A673 (cell line): ENCODE measurements around the gene FNTB. TPM values are rescaled to one million over a fixed set of nuclear protein-coding genes. Genes with fewer than 3 reads are reported as not detected.

ENCODE experiments used
- BruUV-seq: library from RNA; stranded (reverse); fragments of 400-500 nt; replicated peaks from 2 replicates; lab custom pipeline; 2021; lab: Mats Ljungman, UMichigan
- CTCF ChIA-PET: fragments of 300-600 bp; sonication (Branson Sonifier 250); formaldehyde crosslinking; loops from one replicate; lab custom pipeline; 2022; ENCODE audit warnings: antibody characterized with exemption; lab: Charles Lee
- POLR2A ChIA-PET: fragments of 300-600 bp; sonication (Branson Sonifier 250); formaldehyde crosslinking; loops from one replicate; lab custom pipeline; 2022; ENCODE audit warnings: antibody characterized with exemption; ENCODE audit not compliant: low non-redundant PET; lab: Charles Lee
- DNase-seq: peaks from one replicate; pipeline ENCODE4 v3.0.0-alpha.2; 2015; ENCODE audit warnings: low spot score
- H3K27ac ChIP-seq: fragments of 200-600 bp; sonication (generic); 2 replicates; pipeline ENCODE4 v1.5.1; 2016; ENCODE audit warnings: mixed run types, low read depth, mild to moderate bottlenecking, mixed read lengths, antibody characterized with exemption, low read length; ENCODE audit not compliant: poor library complexity, severe bottlenecking
- H3K27me3 ChIP-seq: fragments of 200-600 bp; sonication (generic); replicated peaks from 2 replicates; pipeline ENCODE4 v1.6.1; 2017; ENCODE audit warnings: mixed run types, low read depth, mild to moderate bottlenecking, mixed read lengths, antibody characterized with exemption, low read length; ENCODE audit not compliant: insufficient read depth, poor library complexity
- H3K36me3 ChIP-seq: fragments of 200-600 bp; sonication (generic); 2 replicates; pipeline ENCODE4 v1.6.1; 2016; ENCODE audit warnings: mixed run types, mild to moderate bottlenecking, mixed read lengths, antibody characterized with exemption, low read length; ENCODE audit not compliant: insufficient read depth, poor library complexity, severe bottlenecking
- H3K4me1 ChIP-seq: fragments of 200-600 bp; sonication (generic); 2 replicates; pipeline ENCODE4 v1.6.1; 2017; ENCODE audit warnings: mixed run types, mild to moderate bottlenecking, mixed read lengths, antibody characterized with exemption, low read length; ENCODE audit not compliant: insufficient read depth, poor library complexity, severe bottlenecking
- H3K4me3 ChIP-seq: fragments of 200-600 bp; sonication (generic); 2 replicates; pipeline ENCODE4 v1.5.1; 2016; ENCODE audit warnings: low read depth, mixed run types, mild to moderate bottlenecking, mixed read lengths, low read length; ENCODE audit not compliant: poor library complexity, severe bottlenecking
- H3K9me3 ChIP-seq: fragments of 200-600 bp; sonication (generic); 2 replicates; pipeline ENCODE4 v1.6.1; 2016; ENCODE audit warnings: mixed run types, low read depth, mild to moderate bottlenecking, mixed read lengths, antibody characterized with exemption, low read length; ENCODE audit not compliant: poor library complexity, severe bottlenecking
- CTCF ChIP-seq: fragments of 300-800, 200-600 bp; sonication (generic); conservative IDR thresholded peaks from 2 replicates; pipeline ENCODE4 v1.5.1; 2017; ENCODE audit warnings: low read depth, mild to moderate bottlenecking, antibody characterized with exemption, low read length, moderate library complexity, mixed read lengths
- EZH2 ChIP-seq: fragments of 200-600 bp; sonication (generic); IDR thresholded peaks from 2 replicates; pipeline ENCODE4 v1.6.1; 2017; ENCODE audit warnings: borderline replicate concordance, low read depth, mild to moderate bottlenecking, mixed read lengths, antibody characterized with exemption, low read length; ENCODE audit not compliant: poor library complexity, severe bottlenecking
- intact Hi-C: fragments of 100-400 bp; cut with micrococcal nuclease; formaldehyde crosslinking; loops from one replicate; pipeline ENCODE4 v1.10.0; 2022; ENCODE audit not compliant: unreplicated experiment
- total RNA-seq: library from RNA; stranded (reverse); gene quantifications from 2 replicates; pipeline ENCODE4 v1.2.3, GENCODE V29; 2021

Gene FNTB
- total RNA-seq, 1 experiment from 2014 or later: 24.0 TPM

GRCh38 chr14:64987438-64987767 lies 708 bp downstream of the FNTB start:
- H3K27me3 ChIP-seq: no peaks in the 10 kb centered on the region
- peaks cover 7% of the 10 kb centered on the region for H3K4me1 ChIP-seq
- POLR2A ChIA-PET: interaction anchor here (0.6 kb wide), 1 partner anchor 14 kb away, joined by 5 read pairs; no protein-coding TSS in a partner anchor
- no peaks in the 10 kb centered on the region for H3K36me3 ChIP-seq
- no TSS peak for BruUV-seq
- DNase-seq: no peak
- CTCF ChIA-PET: no interaction called here
- peak overlapping the region; percentile 76 for H3K27ac ChIP-seq
- no peaks in the 10 kb centered on the region for H3K9me3 ChIP-seq
- H3K4me3 ChIP-seq: peak overlapping the region; percentile 73
- intact Hi-C loops: loop anchor here (5.0 kb wide), 1 partner anchor 75 kb away; the partner anchor contains the start of gene CHURC1
- TF ChIP-seq EZH2: no peak
- no peak for TF ChIP-seq CTCF

GRCh38 chr14:64990296-64990695 lies 3.6 kb downstream of the FNTB start:
- Histone ChIP-seq H3K27me3 (no peaks in the 10 kb centered on the region), H3K27ac (no peak overlapping the region), H3K4me1 (peaks cover 19% of the 10 kb centered on the region), H3K9me3 (no peaks in the 10 kb centered on the region), H3K4me3 (no peak overlapping the region), H3K36me3 (no peaks in the 10 kb centered on the region)
- no peak for TF ChIP-seq CTCF
- no peak for TF ChIP-seq EZH2
- ChIA-PET POLR2A (no interaction called here), CTCF (no interaction called here)
- no TSS peak for BruUV-seq
- no peak for DNase-seq
- intact Hi-C loops: no loop called here

DNA sequence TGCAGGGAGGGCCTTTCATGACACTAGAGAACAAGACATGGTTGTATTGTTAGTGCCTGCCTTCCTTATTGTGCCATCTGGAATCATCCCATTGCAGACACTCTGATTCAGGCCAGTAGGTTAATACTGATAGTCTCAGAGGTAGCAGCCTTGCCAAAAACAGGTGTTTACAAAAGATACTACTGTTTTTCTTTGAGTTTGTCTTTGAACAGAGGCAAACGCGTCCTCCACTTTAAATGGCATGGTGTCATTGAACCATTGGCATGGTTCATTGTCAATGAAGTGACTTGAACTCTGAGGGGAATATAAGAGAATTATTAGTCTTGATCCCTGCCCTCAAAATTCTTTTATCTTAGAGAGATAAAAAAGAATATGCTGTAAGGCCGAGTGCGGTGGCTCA lies 4.2 kb downstream of the FNTB start:
- ChIA-PET CTCF (interaction anchor here (0.5 to 0.6 kb wide), 2 partner anchors 19 to 324 kb away, joined by 3 to 5 read pairs; no protein-coding TSS in a partner anchor), POLR2A (no interaction called here)
- H3K27ac ChIP-seq: no peak overlapping the region
- intact Hi-C loops: no loop called here
- peaks cover 19% of the 10 kb centered on the region for H3K4me1 ChIP-seq
- no TSS peak for BruUV-seq
- H3K36me3 ChIP-seq: no peaks in the 10 kb centered on the region
- no peak for DNase-seq
- H3K27me3 ChIP-seq: no peaks in the 10 kb centered on the region
- no peak for TF ChIP-seq CTCF
- TF ChIP-seq EZH2: no peak
- no peaks in the 10 kb centered on the region for H3K9me3 ChIP-seq
- no peak overlapping the region for H3K4me3 ChIP-seq
